Right ventricle myocardium inferior (tissue), 1 donor: Measurements from ENCODE around the gene OR2J1. TPM values are rescaled to one million over a fixed set of nuclear protein-coding genes. Genes with fewer than 3 reads are reported as not detected.
"Not testable (repeated sequence)": the region's sequence is repeated elsewhere in the genome, so short reads cannot be mapped to it uniquely, and the experiment has no call there.

Source experiments
- ATAC-seq: fragments of 200-7000 bp; cut with Tn5 transposase; one replicate; pipeline ENCODE4 v1.9.1; 2020; ENCODE audit warnings: mild to moderate bottlenecking, moderate library complexity
- DNase-seq: peaks from one replicate; pipeline ENCODE4 v3.0.0; 2021; ENCODE audit errors: missing footprints
- intact Hi-C: fragments of 100-400 bp; cut with DNase I; formaldehyde crosslinking; loops from one replicate; pipeline ENCODE4 v1.11.0; 2022
- total RNA-seq: library from RNA; stranded (reverse); fragmentation: NEBNext Ultra II Directional; extraction: Animal tissue kit (Norgen Biotek cat#: 25700); gene quantifications from one replicate; pipeline ENCODE4 v1.2.1, GENCODE V29; 2021
- donor health status: DM: no; HTN: yes; CAD: no; lungs with severe emphysema.

Gene OR2J1
- total RNA-seq, 1 donor from 2014 or later, result not detected

- DNase-seq, intact Hi-C loops, ATAC-seq: not testable (repeated sequence)
These were observed 50.2 kb downstream of the OR2J1 start for GRCh38 chr6:29149444-29149843.

Other genes with a start within 250 kb of the OR2J1 start
- 18.5 TPM for gene TRIM27, start 175.5 kb upstream of the OR2J1 start, total RNA-seq
- gene ZNF311, start 94.2 kb upstream of the OR2J1 start, total RNA-seq, result 0.35 TPM
- not detected for gene OR2W1, start 54.3 kb upstream of the OR2J1 start, total RNA-seq
- gene OR2B3, start 12.2 kb upstream of the OR2J1 start, total RNA-seq, result not detected
- not detected for gene OR2J3, start 8.6 kb downstream of the OR2J1 start, total RNA-seq
- not detected for gene OR2J2, start 71.4 kb downstream of the OR2J1 start, total RNA-seq
- gene OR14J1, start 202.2 kb downstream of the OR2J1 start, total RNA-seq, result not detected